CD1c-positive myeloid dendritic cell (primary cell): Measurements from ENCODE around the gene SGCA.

Experiments used
- DNase-seq: peaks from one replicate; pipeline ENCODE4 v3.0.0-alpha.2; 2016; ENCODE audit errors: extremely low spot score

Gene SGCA

DNA sequence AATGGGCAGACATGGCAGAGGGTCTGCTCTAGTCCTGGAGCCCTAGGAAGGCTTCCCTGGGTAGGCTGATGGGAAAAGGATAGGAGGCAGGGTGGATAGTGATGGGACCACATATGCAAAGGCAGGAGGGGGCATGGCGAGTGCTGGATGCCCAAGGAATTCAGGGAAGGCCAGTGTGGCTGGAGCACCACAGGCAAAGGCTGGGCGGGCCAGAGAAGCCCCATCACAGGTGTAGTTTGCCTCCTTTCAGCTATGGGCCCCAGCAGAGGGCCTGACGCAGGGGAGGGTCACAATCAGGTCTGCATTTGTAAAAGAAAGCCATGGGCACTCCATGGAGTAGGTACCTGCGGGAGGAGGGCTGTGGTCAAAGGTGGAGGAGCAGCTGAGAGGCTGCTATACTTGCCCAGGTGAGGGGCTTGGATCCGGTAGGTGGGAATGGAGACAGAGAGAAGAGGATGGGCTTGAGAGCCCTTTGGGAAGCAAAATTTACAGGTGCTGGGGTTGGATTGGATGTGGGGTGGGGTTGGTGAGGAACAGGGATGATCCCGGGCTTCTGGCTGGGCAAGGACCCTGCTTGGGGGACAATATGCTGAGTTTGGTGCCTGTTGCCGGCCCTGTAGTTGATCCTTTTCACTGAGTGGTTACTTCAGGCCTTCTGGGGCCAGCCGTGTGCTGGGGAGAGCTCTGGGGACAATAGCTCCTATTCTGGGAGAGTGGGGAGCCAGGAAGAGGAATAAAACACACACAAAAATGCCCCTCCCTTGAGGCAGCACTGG is 42.2 kb downstream of the SGCA start:
- DNase-seq, result no peak

DNA sequence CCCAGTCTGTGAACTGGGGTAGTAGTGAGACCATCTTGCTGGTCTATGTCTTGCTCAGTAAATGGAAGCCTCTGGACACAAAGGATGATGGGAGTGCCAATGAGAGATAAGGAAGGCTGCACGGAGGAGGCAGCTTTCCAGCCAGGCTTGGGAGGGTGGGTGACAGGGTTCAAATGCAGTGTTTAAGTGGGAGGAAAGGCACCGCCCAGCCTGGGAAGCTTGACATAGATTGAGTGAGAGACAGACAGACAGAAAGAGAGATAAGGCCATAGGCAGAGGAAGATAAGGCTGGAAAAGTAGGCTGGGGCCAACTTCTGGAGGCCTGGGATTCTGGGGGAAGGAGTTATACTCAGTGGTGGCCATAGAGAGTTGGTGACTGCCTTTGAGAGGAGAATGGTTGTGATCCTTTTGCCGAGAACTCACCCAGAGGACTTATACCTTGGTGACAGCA is 42.8 kb downstream of the SGCA start:
- DNase-seq, result no peak

DNA sequence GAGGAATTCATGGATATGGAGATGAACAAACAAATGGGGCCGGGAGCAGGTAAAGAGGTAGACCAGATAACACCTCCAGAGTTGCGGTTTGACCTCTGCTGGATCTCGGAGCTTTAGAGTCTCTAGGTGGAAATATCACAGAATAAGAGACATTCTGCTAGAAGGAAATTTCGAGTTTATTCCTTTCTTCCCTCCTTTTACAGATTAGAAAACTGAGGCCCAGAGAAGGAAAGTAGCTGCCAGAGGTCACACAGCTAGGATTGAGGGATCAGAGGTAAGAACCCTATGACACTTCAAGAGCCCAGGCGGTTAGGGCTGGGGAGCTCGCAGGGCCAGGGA is 43.3 kb downstream of the SGCA start:
- no peak for DNase-seq

DNA sequence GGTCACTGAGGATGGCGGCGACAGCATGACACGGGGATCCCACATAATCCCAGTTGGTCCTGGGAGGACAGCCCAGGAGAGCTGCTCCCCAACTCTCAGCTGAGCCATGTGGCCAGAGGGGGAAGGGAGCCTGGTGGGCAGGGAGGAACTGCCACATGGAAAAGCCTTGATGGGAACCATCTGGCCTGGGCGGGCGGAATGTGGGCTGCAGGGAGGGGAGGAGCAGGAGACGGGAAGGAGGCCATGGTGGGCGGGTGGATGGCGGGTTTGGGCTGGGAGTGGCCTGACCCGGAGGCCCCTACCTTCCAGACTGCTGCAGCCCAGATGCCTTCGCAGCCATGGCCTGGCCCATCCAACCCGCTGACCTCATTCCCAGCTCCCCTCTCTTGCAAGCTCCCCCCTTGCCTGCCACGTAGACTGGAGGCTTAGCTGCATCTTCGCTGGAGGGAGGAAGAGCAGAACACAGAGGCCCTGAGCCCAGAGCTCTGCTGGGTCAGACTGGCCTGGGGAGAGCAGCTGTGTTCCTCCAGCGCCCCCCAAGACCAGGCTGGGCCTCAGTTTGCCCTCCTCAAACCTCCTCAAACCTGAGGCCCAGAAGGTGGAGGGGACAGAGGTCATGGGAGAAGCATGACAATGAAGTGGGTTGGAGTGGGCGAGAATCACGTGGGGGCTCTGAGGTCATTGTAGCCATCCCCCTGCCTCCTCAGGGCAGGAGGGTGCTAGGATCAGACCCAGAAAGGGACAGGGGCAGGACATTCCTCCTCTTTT is 43.9 kb downstream of the SGCA start:
- DNase-seq, result peak; percentile 54

DNA sequence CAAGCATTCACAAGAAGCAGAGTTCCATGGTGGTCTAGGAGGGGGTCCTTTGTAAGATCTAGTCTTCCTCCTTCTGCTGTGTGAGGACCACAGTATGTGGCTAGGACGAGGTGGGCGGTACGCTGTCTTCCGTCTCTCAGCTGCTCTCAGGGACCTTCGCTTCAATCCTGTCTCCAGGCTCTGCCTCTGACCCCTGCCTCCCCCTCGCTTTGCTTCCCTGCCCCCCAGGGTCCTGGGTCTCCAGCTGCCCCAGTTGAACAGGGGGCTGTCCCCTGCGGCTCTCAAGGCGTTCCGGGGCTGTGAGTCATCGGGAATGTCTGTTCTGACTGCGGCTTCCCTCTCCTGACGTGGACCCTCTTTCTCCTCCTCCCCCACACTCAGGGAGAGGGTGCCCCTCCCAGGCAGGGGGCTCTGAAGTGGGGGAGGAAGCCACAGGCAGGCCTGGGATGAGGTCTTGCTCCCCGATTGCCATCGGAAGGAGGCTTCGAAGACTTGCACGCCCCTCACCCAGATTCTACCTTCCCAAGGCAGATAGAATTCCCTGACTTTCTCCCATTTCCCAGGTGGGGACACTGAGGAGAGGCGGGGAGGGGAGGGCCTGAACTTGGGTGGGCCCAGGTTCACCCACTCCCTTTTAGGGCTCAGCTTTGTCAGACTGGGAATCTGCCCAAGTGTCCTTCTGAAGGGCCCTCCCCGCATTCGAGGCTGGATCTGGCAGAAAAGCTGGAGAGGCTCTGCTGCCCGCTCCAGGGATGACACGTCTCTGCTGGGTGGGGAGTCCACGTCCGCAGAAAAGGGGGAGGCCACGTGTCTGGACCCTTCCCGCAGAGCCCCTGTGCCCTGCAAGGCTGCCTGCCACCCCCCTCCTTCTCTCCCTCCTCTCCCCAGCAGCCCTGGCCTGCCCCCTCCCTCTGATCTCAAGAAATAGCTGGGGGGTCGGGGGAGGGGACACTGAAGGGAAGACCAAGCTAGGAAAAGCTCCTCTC is 44.7 kb downstream of the SGCA start:
- no peak for DNase-seq

DNA sequence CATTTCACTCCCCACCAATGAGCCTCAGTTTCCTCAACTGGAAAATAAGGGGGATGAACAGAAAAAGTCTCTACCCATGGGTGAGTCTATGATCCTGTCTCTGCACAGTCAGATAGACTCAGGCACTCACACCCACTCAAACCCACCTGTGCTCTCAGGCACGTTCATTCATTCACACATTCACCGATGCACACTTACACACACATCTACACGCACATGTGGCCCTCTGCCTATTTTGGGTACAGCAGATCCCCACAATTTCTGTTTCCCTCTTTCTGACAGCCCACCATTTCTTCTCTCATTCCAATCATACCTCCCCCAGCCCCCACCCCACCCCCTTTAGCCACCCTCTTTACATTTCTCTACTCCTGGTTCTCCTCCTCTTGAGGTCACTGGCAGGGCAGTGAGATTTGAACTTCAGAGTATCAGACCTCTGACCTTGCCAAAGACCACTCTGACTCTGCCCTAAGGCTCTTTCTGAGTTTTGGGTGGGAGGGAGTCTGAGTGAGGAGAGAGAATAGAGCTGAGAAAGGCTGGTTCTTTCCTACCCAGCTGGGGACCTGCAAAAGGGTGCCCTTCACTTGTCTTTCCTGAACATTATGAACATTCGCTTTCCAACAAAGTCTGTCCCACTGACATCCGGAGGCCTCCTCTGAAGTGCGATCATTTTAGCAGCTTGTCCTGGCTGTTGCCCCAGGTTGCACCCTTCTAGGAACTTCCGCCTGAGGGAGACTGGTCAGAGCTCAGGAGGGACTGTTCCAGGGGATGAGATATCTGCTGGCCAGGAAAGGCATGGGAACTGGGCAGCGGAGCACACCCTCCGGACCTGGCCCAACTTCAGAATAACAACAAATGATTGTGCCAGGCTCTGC is 45.7 kb downstream of the SGCA start:
- no peak for DNase-seq

DNA sequence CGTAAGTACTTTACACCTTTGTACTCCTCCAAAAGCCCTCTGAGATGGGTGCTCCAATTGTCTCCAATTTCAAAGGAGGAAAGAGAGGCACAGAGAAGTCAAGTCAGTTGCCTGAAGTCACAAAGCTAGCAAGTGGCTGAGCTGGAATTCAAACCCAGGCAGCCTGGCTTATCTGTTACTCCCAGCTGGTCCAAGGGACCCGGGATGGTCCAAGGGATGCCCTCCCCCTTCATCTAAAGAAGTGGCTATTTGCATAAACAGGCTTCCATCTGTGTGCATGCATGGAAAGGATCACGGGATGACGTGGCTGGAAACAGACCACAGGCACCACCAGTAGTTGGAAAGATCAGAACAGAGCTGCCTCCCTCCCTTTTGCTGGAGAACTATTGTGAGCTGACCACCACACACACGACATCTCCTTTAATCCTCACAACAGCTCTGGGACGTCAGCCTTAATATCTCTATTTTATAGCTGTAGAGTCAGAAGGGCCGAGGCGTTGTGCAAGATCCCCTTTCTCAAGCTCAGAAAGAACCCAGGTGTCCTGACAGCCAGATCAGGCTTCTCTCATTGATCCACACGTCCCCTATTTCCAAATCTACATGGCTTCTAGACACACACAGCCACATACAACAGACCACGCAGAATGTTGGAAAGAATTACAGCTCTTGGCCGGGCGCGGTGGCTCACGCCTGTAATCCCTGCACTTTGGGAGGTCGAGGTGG is 46.5 kb downstream of the SGCA start:
- no peak for DNase-seq

DNA sequence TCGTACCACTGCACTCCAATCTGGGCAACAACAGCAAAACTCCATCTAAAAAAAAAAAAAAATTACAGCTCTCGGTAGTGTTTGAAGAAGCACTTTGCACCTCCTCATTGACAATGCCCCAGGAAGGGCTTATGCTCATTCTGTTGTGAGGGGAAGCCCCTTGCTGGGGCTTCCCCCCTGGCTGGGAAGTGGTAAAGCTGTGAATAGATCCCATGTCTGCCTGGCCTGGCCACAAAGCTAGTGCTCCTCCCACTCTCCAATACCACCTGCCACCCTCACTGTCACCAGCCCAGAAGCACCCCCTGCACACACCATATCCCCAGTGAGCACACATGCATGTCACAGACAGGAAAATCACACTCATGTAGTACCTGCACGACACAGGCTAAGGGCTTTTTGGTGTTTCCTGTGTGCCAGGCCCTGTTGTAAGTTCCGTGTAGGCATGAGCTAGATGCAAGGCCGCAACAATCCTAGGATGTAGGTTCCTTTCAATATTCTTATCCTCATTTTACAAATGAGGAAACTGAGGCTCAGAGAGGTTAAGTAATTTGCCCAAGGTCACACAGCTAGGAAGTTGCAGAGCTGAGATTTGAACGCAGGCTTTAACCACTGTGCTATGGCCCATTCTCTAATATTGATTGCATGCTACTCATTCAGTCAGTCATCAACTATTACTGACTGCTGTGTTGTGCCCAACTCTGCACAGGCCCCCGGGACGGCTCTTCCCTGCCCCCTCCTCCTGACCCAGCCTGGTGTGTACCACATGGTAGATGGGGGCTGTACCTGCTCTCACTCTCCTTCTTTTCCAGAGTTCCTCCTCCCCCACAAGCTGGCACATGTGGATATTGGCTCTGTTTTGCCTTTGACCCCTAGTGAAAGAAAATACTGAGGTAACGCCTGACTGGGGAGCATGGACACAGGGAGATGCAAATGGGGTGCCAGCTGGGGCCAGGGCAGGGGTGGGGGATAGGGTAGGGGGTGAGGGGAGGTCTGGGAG is 47.5 kb downstream of the SGCA start:
- DNase-seq, result peak; percentile 33

DNA sequence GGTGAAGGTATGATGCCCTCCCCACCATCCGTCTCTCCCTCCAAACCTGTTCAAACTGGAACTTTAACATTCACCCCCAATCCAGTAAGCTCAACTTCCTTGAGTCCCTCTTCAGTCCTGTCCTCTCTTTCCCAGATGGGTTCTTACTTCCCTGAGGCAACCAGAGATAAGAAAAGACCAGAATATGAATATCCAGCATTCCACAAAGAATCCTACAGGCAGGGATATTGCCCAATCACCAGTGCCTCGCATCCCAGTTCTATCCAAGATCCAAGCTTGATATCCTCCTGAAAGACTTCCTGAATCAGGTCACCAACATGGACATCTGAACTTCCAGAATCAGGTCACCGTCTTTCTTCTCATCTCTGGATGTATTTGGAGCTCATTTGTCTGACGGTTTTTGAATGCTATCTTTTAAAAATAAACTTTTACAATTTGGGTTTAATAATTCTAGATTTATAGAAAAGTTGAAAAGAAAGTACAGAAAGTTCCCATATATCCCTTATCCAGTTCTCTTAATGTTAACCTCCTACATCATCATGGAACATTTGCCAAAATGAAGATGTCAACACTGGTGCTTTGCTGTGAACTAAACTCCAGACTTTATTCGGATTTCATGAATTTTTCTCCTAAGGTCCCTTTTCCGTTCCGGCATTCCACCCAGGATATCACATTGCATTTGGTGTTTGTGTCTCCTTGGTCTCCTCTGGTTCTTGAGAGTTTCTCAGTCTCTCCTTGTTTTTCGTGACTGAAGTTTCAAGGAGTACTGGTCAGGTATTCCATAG is 49.4 kb downstream of the SGCA start:
- DNase-seq, result no peak

DNA sequence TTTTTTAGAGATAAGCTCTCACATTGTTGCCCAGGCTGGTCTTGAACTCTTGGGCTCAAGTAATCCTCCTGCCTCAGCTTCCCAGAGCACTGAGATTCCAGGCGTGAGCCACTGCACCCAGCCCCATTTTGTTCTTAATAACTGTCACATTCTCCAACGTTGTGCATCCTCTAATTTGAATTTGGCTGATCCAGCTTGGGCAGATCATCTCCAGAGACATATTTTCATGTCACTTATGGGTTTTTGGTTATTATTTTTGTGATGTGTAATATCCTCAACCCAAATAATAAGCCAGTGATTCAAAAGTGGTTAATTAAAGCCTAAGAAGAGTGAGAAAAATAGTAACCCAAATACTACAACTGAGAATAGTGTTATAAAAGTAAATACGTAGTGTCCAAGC is 51.8 kb downstream of the SGCA start:
- DNase-seq, result no peak

DNA sequence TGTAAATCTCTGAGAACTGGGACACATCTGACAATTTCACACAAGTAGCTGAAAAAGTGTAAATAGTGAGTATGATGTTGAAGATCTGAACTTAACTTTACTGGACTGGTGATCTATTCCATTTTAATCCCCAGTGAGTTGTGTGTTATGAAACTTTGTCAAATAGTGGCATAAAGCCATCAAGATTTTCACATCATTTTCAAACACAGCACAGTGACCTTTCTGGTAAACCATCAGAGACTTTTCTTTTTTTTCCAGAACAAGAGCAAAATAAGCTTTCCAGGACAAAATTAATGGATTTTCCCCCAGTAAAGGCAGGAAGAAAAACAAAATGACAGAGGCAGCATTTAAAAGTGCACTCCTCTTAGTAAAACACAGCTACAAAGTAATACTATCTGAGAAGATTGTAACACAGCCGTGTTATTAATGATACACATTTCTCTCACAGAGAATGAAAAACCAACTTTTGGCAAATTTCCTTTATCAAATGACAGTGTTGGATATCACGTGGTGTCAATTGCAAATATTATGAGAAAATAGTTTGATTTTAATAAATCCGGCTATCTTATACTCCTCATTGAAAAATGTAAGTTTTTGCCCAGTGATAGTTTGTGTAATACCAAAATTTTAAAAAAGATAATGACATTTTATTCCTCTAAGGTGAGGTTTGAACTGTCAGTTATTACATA is 52.4 kb downstream of the SGCA start:
- DNase-seq, result no peak

DNA sequence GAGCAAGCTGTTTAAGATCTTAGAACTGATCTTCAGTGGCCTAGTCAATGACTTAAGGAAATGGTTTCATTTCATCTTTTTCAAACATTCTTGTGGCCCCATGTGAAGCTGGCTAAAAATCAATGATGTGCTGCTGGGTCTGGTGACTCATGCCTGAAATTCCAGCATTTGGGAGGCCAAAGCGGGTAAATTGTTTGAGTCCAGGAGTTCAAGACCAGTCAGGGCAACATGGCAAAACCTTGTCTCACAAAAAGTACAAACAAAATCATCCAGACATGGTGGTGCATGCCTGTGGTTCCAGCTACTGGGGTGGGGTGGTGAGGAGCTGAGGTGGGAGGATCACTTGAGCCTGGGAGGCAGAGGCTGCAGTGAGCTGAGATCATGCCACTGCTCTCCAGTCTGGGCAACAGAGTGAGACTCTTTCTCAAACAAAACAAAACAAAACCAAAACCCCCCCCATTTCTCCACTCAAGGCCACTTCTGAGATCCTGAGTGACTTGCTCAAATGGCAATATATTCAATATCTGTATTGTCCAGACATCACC is 53.0 kb downstream of the SGCA start:
- DNase-seq, result no peak

DNA sequence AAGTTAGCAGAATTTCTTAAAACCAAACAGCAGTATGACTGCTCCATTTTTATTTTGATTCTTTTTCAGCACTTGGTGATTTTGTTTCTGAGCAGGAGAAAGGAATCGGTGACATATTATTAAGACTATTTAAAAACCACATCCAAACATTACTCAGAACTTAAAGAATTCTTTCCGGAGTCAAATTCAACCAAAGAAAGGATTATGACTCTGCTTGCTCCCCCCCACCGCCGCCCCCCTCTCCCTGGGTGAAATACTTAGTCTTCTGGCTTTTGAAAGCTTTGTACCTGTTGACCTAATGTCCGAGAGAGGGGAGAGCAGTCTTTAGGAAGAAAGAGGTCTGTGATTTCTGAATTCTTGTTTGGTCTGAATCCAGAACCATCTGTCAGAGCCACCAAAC is 53.5 kb downstream of the SGCA start:
- DNase-seq, result no peak

DNA sequence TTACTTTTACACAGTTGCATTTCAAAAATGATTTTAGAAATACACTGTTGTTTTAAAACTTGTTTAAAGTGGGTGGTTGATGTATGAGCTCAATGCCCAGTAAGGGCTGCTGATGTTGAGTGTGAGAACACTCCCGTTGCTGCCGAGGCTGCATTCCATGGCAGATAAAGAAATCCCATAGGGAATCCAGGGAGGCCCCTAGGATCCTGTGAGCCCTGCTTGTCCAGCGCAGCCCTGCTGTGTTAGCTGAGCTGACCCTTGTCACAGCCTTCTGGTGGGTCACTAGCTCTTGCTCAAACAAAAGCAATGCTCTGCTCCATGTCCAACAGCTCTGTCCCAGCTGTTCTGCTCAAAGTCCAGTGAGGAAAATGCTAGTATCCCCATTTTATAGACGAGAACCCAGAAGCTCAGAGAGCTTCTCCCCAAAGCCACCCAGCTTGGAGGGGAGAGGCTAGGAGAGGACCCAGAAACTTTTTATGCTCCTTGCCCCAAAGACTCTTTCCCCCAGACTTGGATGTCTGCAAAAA is 54.2 kb downstream of the SGCA start:
- DNase-seq, result no peak

DNA sequence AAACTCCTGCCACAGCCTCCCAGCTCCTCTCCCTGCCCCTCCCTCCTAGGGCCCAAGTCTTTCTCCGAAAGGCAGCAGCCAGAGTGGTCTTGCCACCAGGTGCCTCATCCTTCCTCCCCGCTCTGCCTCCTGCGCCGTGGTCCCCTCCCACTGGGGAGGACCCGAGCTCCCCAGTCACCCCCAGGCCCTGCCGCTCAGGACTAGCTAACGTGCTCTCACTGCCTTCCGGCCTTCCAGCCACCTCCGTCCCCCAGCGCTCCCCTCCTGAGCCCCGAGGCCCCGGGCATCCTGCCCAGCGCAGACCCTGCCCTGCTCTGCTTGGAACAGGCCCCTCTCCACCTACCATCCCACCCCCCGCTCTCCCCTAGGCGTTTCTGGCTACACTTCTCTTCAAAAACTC is 55.0 kb downstream of the SGCA start:
- DNase-seq, result no peak

DNA sequence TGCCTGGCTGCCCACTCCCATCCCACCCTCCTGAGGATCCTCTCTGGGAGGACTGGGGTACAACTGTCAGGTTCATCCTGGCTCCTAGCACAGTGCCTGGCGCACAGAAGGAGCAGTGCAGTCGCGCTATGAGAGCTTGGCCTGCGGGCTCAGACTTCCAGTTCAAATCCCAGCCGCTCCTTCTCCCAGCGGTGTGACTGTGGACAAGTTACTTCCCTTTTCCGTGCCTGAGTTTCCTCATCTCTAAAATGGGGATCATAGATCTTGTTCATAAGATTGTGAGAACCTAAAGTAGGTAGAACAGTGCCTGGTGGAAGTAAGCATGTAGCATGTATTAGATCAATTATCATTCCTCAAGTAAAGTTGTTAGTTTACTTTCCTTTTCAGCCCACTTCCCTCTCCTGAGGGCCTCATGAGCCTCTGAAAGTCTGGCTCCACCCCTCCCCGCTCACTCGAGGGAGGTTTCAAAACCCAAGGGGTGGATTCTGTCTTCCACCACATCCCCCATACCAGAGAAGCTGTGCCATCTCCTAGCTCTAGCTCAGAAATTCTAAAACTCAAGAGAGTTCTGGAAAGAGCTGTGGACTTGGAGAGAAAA is 55.6 kb downstream of the SGCA start:
- DNase-seq, result peak; percentile 65
